Panc1 (cell line): ENCODE data around the gene FAM53A. TPM values are rescaled to one million over a fixed set of nuclear protein-coding genes. Genes with fewer than 3 reads are reported as not detected.

Source experiments
- ATAC-seq: fragments of 200-7000 bp; cut with Tn5 transposase; 2 replicates; pipeline ENCODE4 v1.9.1; 2020; ENCODE audit warnings: mild to moderate bottlenecking, moderate library complexity
- BruUV-seq: library from RNA; stranded (reverse); fragments of 400-500 nt; replicated peaks from 2 replicates; lab custom pipeline; 2021; lab: Mats Ljungman, UMichigan
- CTCF ChIA-PET: fragments of 300-600 bp; sonication (Branson Sonifier 250); formaldehyde crosslinking; loops from one replicate; lab custom pipeline; 2022; ENCODE audit warnings: antibody characterized with exemption; lab: Charles Lee
- POLR2A ChIA-PET: fragments of 300-600 bp; sonication (Branson Sonifier 250); formaldehyde crosslinking; loops from one replicate; lab custom pipeline; 2022; ENCODE audit warnings: antibody characterized with exemption; lab: Charles Lee
- DNase-seq: peaks from one replicate; pipeline ENCODE4 v3.0.0-alpha.2; 2010; ENCODE audit warnings: low read depth, low spot score
- H3K27ac ChIP-seq: 2 replicates; pipeline ENCODE4 v1.5.1; 2011; ENCODE audit warnings: mild to moderate bottlenecking, low read length, inconsistent platforms
- H3K27me3 ChIP-seq: fragments of 200-500 bp; sonication (Bioruptor generic); 2 replicates; pipeline ENCODE4 v1.6.0; 2014; ENCODE audit warnings: low read length, inconsistent platforms; ENCODE audit not compliant: control insufficient read depth, insufficient read depth
- H3K36me3 ChIP-seq: fragments of 200-500 bp; sonication (Bioruptor generic); 2 replicates; pipeline ENCODE4 v1.5.1; 2014; ENCODE audit warnings: inconsistent platforms, mild to moderate bottlenecking, low read length, moderate library complexity; ENCODE audit not compliant: control insufficient read depth, insufficient read depth
- H3K4me1 ChIP-seq: 2 replicates; pipeline ENCODE4 v1.5.1; 2011; ENCODE audit warnings: inconsistent platforms, mild to moderate bottlenecking, low read length, moderate library complexity; ENCODE audit not compliant: control insufficient read depth, insufficient read depth
- H3K4me3 ChIP-seq, 2 experiments: 2 replicates each; pipeline ENCODE4 v1.5.1; 2011 to 2012; ENCODE audit warnings: low read depth in 2 of 2, low read length in 2 of 2, mild to moderate bottlenecking in 2 of 2, inconsistent platforms in 1 of 2, moderate library complexity in 1 of 2
- H3K9me3 ChIP-seq: fragments of 200-500 bp; sonication (Bioruptor generic); 2 replicates; pipeline ENCODE4 v1.5.1; 2014; ENCODE audit warnings: low read depth, mild to moderate bottlenecking, inconsistent platforms, low read length, moderate library complexity; ENCODE audit not compliant: control insufficient read depth, insufficient read depth
- CTCF ChIP-seq: fragments of 450-650 bp; IDR thresholded peaks from 2 replicates; pipeline ENCODE4 v1.5.1; 2017; ENCODE audit warnings: mild to moderate bottlenecking
- POLR2AphosphoS5 ChIP-seq: IDR thresholded peaks from 2 replicates; pipeline ENCODE4 v1.6.1; 2012; ENCODE audit warnings: mild to moderate bottlenecking, low read depth, low read length, moderate library complexity
- REST ChIP-seq, 2 experiments: IDR thresholded peaks; 2 replicates each; pipeline ENCODE4 v1.6.1; 2011 to 2012; ENCODE audit warnings: low read depth in 2 of 2, control low read depth in 1 of 2, low read length in 1 of 2, mild to moderate bottlenecking in 1 of 2, moderate library complexity in 1 of 2; ENCODE audit not compliant: insufficient read depth in 1 of 2
- SIN3A ChIP-seq: IDR thresholded peaks from 2 replicates; pipeline ENCODE4 v1.6.1; 2012; ENCODE audit warnings: low read depth, mild to moderate bottlenecking, low read length, moderate library complexity, borderline replicate concordance; ENCODE audit not compliant: insufficient read depth
- TCF7L2 ChIP-seq: IDR thresholded peaks from 2 replicates; pipeline ENCODE4 v1.6.1; 2011; ENCODE audit warnings: mild to moderate bottlenecking, low read depth, low read length, inconsistent platforms
- in situ Hi-C: cut with HindIII; loops from 2 replicates; pipeline ENCODE4 v1.10.0; 2016; ENCODE audit warnings: low sequenced_read_pairs, low pct_unique_long_range_greater_than_20kb
- intact Hi-C: fragments of 100-400 bp; cut with micrococcal nuclease; formaldehyde crosslinking; loops from one replicate; pipeline ENCODE4 v1.10.0; 2022; ENCODE audit not compliant: unreplicated experiment
- total RNA-seq: library from RNA; stranded (reverse); gene quantifications from one replicate; pipeline ENCODE4 v1.2.1, GENCODE V29; 2021; ENCODE audit not compliant: unreplicated experiment

FAM53A gene
- total RNA-seq, 1 experiment from 2014 or later: 7.0 TPM

- intact Hi-C loops: no loop called here
- ATAC-seq: no peak
- in situ Hi-C loops: no loop called here
- no peak overlapping the region for H3K27ac ChIP-seq
- H3K4me1 ChIP-seq: no peaks in the 10 kb centered on the region
- no peak for DNase-seq
- H3K27me3 ChIP-seq: no peaks in the 10 kb centered on the region
- H3K4me3 ChIP-seq: no peak overlapping the region
- no peaks in the 10 kb centered on the region for H3K36me3 ChIP-seq
- POLR2A ChIA-PET: no interaction called here
- TF ChIP-seq SIN3A: no peak
- TF ChIP-seq POLR2AphosphoS5: no peak
- TF ChIP-seq TCF7L2: no peak
- TF ChIP-seq CTCF: no peak
- TF ChIP-seq REST (IDR thresholded peaks at IDR 0.05; ENCODE audit: insufficient read depth in 1 of 2, low read depth in 2 of 2, low read length in 1 of 2): no peak
- CTCF ChIA-PET: no interaction called here
- H3K9me3 ChIP-seq: peaks cover 4% of the 10 kb centered on the region; the same call in 1 of the 2 replicates
- no TSS peak for BruUV-seq
Observed at GRCh38 chr4:1593458-1593857, 90.7 kb downstream of the FAM53A start.

- H3K4me3 ChIP-seq: no peak overlapping the region
- H3K9me3 ChIP-seq: peaks cover 4% of the 10 kb centered on the region; the same call in 1 of the 2 replicates
- H3K27me3 ChIP-seq: no peaks in the 10 kb centered on the region
- BruUV-seq: no TSS peak
- no peak for TF ChIP-seq SIN3A
- TF ChIP-seq TCF7L2: no peak
- TF ChIP-seq CTCF: no peak
- TF ChIP-seq REST (IDR thresholded peaks at IDR 0.05; ENCODE audit: insufficient read depth in 1 of 2, low read depth in 2 of 2, low read length in 1 of 2): no peak
- TF ChIP-seq POLR2AphosphoS5: no peak
- no peak for DNase-seq
- ChIA-PET CTCF (no interaction called here), POLR2A (no interaction called here)
- ATAC-seq: no peak
- no peaks in the 10 kb centered on the region for H3K4me1 ChIP-seq
- H3K27ac ChIP-seq: no peak overlapping the region
- in situ Hi-C loops (no loop called here), intact Hi-C loops (no loop called here)
- no peaks in the 10 kb centered on the region for H3K36me3 ChIP-seq
Observed at GRCh38 chr4:1592709-1593417, 91.2 kb downstream of the FAM53A start.
